Measurements from ENCODE around the gene SPATA31E1.

DNA sequence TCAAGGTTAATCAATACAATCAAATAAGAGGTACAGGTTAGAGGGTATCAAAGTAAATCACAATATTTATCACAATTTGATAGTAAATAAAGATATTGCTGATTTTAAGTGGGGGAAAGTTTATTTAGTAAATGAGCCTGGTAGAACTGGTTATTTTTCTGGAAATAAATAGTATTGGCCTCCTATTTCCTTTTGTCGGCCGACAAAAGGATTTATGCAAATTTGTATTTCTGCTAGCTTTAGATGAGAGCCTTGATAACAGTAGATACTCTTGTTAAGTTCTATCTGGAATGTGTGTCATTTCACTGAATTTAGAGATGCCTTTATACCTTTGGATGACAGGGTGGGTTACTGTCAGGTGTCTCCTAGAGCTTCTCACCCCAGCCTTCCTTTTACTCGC, 17.8 kb upstream of the SPATA31E1 start:
- TF ChIP-seq, protein P1, sequence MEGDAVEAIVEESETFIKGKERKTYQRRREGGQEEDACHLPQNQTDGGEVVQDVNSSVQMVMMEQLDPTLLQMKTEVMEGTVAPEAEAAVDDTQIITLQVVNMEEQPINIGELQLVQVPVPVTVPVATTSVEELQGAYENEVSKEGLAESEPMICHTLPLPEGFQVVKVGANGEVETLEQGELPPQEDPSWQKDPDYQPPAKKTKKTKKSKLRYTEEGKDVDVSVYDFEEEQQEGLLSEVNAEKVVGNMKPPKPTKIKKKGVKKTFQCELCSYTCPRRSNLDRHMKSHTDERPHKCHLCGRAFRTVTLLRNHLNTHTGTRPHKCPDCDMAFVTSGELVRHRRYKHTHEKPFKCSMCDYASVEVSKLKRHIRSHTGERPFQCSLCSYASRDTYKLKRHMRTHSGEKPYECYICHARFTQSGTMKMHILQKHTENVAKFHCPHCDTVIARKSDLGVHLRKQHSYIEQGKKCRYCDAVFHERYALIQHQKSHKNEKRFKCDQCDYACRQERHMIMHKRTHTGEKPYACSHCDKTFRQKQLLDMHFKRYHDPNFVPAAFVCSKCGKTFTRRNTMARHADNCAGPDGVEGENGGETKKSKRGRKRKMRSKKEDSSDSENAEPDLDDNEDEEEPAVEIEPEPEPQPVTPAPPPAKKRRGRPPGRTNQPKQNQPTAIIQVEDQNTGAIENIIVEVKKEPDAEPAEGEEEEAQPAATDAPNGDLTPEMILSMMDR (IDR thresholded peaks at IDR 0.05), result no peak
- TF ChIP-seq POLR2A (IDR thresholded peaks at IDR 0.05), result no peak

Data from right lobe of liver (tissue), 4 donors.